IPS DF 19.7 (cell line): ENCODE data around the gene GRIP1.

Source experiments
- DNase-seq: peaks from one replicate; pipeline ENCODE4 v3.0.0-alpha.2; 2013; ENCODE audit warnings: low read depth, low spot score

GRIP1 gene

DNA sequence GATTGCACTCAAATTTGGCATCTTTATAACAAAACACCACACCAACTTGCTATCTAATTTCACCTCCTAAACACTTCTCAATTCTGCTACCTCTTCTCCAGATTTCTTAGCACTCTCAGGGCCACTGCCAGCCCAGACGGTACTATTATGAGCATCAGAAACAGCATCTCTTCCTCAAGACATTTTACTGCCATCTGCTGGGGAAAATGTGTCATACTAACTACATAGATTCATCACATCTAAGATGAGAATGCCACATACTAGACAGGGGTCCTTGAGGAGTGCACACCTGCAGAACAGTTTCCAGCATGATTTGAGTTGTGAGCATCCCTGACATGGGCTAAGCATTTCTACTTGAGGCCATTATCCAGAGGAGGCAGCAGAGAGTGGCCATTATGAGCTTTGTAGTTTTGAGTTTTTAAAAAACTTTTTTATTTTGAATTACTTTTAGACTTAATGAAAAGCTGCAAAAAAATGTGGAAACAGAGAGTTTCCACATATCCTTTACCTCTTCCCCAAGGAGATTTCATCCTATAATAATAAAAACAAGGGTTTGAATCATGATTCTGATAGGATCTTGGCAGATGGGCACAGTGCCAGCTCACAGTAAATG, 15.1 kb upstream of the GRIP1 start:
- DNase-seq, result no peak

DNA sequence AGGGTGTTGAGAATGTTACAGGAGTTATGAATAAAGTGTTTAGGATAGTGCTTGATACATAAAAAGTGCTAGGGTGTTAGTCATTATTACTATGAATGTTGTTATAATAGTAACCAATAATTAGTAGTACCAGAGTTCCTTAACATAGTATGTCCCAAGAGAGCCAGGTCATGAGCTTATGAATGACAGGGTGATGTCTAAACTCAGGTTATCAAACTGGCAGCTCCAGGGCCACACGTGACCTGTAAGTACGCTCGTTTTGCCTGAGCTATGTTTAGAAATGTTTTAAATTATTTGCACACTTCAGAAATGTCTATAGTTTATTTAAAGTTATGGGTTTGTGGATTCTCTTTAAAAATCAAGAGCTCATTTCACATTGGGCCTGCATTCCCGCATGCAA, 14.1 kb upstream of the GRIP1 start:
- DNase-seq, result no peak

DNA sequence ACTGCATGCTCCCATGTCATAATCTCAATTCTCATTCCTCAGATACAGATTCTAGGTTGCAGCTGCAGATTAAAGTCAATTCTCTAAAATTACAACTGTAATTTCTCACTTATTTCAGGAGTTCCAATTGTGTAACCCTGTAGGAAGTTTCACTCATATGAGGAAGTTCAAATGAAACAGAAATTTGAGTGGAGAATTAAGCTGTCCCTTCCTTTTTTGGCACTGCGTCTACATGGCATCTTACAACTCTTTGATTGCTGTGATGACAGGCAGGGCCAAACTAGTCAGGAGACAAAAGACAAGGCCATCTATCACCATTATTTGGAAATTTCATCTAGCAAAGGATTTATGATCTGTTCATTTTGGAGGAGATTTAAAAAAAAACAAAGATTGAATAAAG, 13.3 kb upstream of the GRIP1 start:
- DNase-seq, result no peak

DNA sequence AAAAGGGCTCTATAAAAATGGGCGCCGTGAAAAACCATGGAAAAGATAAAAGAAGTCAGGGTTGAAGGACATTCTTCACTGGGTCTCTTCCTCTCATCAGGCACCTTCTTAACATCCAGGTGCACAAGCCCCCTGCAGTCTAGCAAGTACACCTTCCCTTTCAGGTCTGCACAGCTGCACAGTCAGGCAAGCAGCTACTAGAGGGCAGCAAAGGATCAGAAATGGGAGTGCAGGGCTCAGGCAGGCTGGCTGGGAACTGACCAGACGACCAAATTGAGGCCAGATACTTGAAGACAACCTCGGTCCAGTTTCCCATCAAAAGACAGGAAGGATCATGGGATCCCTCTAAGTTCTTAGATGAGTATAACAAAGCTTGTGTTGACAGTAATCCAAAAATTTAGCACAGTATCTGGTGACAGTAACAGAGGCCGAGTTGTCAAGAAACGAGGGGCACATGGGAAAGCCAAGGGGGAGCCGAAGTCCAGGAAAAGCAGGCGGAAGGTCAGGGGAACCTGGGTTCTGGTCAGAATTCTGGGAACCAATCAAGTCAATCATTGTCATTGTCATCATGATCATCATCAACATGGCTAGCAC, 10.1 kb upstream of the GRIP1 start:
- peak; percentile 69 for DNase-seq

DNA sequence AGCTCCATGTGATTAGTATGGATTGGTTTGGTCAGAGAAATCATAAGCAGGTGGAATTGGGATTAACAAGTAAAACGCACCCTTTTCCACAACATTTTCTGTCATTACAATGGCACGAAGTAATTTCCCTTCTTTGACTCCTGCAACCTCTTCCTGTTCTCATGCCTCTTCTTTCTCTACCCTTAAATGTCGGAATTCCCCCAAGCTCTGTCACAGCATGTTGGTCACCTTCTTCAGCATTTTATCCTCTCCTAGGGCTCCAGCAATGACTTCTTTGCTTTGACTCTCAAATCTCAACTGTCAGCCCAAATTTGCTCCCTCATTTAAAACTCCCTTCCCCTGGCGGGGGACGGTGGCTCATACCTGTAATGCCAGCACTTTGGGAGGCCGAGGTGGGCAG, 5.3 kb upstream of the GRIP1 start:
- DNase-seq, result no peak

DNA sequence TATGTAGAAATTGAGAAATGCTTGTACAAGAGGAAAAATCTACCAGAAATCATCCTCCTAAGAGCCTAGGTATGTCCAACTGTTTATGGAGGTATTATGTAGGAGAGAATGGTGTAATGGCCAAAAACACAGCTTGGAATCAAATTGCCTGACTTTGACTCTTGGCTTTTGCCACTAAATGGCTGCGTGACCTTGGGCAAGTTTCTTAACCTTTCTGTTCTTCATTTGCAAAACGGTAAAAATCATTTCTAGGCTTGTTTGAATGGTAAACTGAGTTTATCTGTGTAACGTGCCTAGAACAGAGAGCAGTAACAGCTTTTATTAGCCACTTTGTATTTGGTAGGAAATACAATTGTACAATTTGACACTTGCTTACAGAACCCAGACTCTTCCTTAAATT, 4.9 kb upstream of the GRIP1 start:
- no peak for DNase-seq

DNA sequence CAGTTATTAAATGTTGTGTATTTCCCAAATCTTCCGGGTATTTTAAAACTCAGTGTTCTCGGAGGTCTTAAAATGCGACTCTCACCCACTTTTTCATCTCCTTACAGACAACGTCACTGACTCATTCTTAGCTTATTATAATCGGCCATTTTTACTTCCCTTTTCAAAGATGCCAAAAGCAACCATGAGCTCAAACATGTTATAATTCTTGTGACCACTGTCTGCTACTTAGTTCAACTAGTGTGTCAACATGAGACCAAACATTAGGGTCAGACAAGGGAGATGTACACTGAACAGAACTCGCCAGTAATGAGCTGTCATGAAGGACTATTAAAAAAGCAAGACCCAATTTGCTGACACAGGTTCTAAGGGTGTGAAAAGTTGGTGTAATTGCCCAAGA, 4.2 kb upstream of the GRIP1 start:
- DNase-seq, result no peak

DNA sequence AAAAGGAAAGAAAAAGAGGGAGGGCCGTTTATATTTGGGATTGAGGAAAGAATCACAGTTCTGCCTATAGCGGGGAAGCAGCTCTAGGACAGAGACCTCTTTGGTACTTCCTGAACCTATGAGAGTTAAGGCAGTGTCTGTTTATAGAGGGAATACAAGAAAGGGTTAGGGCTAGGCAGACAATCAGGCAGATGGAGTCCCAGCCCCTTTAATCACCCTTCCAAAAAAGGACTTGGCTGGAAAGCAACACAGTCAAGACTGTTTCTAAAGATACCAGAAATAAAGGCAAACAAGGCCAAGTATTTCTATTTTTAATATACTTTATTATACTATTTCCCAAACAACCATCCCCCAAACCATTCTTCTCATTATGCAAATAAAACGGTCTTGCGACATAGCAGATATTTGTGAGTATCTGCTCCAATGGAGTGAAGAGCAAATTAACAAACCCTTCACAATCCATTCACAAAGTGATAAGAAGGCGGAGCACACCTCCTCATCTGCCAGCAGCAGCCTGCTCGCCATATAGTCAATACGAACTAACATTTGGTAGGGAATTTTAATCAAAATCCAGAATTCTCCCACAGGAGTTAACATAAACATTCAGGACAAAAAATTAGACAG, 697 bp upstream of the GRIP1 start:
- DNase-seq, result no peak

DNA sequence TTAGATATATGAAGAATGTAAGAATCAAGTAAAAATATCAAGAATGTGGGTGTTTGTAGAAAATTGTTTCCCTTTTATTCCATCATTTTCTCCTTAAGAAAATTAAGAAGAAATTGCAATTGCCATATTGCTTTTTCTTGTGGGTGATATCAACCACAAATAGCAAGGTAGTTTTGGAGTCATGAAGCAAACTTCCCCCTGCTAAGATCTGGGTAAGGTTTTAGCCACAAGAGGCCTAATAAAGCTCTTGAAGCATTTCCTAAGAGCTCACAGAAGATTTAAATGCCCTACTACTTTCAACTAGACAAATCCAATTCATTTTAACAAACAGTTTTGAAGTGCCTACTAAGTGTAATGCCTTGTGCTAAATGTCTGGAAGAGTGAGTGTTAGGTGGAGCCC, 2.6 kb downstream of the GRIP1 start:
- no peak for DNase-seq

DNA sequence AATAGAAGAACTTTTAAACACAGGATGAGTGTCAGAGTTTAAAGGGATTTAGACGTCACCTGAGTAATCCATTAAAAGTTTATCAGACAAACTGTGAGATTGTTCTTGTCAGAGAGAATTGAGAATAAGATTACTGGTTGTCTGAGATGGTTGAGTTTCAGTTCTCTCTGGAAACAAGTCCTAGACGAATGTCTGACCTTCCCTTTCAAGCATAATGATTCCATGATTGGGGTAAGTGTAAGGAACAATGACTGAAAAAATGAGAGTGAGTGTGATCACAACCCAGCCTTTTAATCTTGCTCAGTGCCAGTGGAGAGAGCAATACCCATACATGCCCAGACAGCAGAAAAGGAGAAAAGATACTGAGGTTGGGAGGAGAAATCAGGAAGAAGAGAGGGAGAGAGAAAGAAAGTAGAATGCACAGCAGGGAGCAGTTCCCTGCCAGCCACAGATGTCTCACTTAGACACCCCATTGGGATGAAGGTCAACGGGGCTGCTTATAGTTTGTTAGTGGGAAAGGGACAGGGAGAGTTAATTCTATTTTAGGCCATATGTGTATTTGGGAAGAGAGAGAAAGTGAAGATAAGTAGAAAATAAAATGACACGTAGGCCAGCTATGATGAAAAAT, 4.3 kb downstream of the GRIP1 start:
- DNase-seq, result no peak

DNA sequence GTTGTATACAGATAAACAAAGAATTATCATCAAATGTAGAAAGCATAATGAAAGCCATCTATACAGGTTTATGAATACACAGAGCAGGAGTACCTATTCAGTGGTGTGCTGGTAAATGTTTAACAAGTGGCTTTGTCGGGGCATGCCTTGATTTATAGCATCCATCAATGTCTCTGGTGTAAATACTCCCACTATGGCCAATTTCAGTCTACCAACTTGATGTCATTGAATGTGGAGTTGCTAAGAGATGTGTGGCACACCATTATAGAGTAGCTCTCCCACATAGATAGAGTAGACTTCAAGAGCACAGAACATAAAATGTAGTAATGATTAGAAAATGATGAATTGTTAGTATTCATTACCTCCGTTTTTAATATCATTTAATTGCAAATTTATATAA, 9.3 kb downstream of the GRIP1 start:
- no peak for DNase-seq

DNA sequence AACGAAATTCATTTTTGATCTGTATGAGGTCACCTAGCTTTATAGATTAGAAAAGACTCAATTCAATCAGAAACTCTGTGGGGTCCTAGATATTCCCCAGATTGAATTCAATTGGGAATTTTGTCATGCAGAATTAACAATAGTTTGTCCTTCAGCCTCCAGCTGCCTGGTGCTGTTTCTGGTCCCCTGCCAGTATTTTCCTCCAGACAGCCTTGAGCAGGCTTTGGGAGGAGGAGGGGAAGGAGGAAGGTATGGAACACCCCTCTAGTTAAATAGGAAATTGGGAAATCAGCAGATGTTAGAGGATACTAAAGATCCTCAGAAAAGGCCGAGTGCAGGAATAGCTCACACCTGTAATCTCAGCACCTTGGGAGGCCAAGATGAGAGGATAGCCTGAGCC, 10.6 kb downstream of the GRIP1 start:
- no peak for DNase-seq

DNA sequence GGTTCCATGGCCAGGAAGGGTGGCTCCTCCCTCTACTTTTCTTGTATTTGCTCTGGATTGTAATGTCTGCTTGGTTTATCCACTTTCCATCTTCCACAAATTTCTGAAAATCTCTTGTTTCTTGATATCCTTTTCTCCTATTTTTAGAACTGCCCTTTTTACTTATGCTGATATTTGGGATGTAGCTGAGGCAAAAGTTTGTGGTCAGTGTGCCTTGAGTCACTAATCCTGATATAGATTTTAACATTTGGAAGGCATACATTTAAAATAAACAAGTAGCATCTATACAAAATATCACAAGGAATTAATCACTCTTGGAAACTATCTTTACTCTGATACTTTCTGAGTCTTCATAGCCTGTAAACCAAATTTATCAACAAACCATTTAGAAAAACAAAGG, 11.0 kb downstream of the GRIP1 start:
- no peak for DNase-seq

DNA sequence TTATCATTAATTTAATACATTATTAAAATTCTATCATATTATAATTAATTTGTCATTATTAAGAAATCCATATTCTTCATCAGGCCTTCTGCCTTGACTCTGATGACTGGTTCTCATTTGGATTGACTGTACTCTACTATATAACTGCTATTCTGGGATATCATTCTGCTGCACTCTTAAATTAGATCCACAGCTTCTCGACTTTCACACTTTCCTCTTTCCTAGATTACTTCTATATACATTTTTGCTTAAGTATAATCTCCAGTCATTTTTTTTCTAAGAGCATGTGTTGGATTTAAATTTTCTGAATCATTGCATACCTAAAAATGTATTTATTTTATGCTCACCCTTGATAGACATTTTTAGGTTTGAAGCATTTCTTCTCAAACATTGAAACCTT, 12.4 kb downstream of the GRIP1 start:
- DNase-seq, result no peak

DNA sequence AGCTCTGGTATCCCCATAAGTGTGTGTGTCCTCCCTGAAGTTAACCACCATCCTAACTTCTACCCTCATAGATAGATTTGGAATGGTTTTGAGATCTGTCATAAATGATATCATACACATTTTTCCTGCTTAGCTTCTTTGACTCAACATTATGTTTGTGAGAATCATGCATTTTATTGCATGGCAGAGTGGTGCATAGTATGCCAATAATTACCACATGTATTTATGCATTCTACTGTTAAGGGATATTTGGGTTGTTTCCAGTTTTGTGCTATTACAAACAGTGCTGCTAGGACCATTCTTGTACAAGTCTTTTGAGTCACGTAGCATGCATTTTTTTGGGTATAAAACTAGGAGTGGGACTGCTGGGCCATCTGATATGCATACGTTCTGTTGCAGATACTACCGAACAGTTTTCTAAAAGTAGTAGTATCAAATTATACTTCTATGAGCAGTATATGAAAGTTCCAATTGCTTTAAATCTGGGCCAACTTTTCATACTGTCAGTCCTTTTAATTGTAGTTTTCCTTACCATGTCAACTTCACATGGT, 13.4 kb downstream of the GRIP1 start:
- DNase-seq, result no peak

DNA sequence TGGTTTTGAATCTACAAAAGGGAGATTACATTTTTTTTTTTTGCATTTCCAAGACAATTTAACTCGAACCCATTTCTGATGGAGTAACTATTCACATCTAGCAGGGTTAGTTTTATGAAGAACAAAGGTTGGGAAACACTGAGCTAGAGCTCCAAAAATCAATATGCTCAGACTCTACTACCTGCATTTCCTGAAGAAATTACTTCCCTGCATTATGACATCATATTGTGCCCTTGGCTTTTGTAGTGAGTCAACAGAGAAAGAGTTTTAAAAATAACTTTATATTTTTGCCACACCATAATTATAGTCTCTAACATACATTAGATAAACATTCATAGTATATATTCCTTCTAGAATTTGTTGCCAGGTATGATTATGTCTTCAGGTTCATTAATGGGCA, 14.8 kb downstream of the GRIP1 start:
- DNase-seq, result no peak

DNA sequence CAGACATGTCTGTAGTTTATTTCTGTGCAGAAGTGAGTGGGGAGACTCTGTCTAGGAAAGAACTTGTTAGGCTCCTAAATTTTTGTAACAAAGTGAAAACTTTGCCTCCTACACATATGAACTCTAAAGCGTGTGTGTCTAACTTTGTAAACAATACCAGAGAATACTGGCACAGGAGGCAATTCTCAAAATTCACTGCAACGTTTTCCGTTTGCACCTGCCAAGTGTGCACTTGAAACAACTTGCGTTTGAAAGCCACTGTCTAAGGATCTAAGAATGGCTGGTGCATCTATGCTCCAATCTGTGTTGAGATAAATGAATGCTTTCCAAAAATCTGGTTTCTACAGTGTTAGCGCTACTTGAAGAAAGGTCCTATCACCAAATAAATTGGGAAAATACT, 15.3 kb downstream of the GRIP1 start:
- DNase-seq, result no peak

DNA sequence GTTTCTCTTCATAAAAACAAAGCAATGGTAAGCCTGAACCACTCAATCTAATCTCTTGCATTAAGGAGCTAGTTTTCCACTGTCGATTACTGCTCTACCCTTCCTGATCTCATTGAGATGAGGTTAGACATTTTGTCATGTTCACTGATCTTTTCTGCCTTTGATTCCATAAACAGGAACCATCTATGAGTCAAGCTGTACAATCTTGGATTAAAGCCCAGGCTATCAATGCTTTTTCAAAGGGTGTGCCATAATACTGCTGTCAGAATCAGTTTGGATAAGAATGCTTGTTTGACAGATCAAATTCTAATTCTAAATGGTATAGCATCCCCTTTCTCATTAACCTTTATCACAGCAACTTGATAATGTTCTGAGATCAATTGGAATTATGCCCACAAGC, 16.1 kb downstream of the GRIP1 start:
- no peak for DNase-seq

DNA sequence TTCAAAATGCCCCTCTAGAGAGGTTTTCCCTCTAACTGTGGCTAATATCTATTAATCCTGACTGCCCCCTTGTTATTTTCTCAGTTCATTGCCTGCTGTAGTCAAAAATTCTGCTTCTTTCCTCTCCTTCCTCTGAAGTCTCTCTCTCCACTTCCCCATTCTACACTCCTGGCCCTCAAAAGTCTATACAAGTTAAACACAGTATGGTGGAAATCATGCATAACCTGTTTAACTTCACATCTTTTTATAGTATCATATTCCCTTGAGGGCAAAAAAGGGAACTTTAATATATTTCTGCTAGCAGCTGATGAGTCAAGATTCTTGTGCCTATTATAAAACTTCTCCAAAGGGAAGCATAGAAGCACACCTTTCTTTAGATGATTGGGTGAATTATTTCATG, 16.7 kb downstream of the GRIP1 start:
- no peak for DNase-seq

DNA sequence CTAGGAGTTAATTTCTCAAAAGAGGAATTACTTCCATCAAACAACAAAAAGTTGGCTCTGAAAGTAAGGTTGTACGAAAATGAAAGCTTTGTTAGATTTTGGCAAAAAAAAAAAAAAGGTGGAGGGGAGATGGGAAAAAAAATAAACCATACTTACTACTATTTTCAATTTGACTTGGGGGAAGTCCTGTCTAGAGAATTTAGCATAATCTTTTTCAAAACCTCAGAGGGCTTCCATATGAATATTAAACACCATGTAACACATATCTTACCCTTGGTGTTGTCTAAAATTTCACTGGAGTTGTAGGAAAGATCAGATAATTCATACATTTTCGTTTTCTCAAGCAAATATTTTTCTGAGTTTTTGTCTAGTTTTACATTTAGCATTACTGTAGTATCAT, 17.5 kb downstream of the GRIP1 start:
- DNase-seq, result no peak

DNA sequence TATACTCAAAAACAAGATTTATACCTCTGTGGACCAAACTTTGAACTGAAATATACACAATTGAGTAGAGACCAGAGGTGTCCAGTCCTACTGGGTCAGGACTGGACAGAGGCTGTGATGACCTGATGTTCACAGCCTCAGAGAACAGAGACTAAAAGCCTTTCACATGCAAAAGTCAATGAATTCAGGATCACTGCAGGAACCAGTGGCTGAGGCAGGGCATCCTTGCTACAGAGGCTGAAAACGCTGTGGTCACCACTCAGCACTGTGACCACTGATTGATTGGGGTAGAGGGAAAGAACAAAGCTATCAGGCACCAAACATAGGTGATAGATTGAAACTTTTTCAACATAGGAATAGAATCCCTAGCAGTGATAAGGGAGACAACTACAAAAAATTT, 25.1 kb downstream of the GRIP1 start:
- DNase-seq, result peak; percentile 25

DNA sequence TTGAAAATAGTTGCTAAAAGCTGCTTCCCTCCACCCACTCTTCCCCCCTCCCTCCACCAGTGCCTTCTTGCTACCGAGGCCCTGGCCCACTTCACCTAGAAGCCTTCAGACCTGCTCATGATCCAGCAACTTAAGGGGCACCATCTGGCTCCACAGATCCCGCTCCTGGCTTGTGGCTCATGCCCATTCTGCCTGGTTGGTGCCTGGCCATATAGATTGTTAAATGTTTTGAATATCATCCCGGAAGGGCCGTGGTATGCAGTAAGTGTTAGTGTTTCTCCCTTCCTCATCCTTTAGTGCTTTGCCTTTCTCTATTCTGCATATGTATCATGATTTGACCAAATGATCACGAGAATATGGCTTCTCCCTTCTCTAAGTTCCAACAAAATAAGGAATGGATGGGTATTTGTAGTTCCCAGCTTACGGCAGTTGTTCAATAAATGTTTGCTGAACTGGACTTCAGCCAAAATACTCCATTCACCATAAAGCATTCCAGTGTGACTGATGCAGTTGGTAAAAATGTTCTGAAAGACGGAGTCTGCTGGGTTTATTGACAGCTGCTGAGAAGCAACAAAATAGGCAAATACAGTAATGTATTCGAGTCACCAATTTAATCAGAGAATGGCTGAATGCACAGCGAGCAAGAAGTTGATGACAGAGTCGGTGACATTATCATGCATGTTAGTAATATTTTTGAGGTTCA, 30.7 kb downstream of the GRIP1 start:
- no peak for DNase-seq
